Stimulated activated CD4-positive, alpha-beta T cell treated with anti-CD3 and anti-CD28 coated beads, Interleukin-1b, Interleukin-23, amount 100 ng/mL, for 1 hour (primary cell): ENCODE measurements around the gene KANK4.

Experiments used
- DNase-seq, 2 donors: peaks; one replicate each; pipeline ENCODE4 v3.0.0-alpha.2; 2020; ENCODE audit warnings: low read depth in 2 of 2

KANK4 gene

GRCh38 chr1:62304975-62305374 lies 14.3 kb downstream of the KANK4 start:
- no peak for DNase-seq

- DNase-seq: no peak
These were observed 14.7 kb downstream of the KANK4 start for GRCh38 chr1:62304515-62304914.

GRCh38 chr1:62301726-62302390 lies 17.4 kb downstream of the KANK4 start:
- no peak for DNase-seq

- DNase-seq: no peak
These were observed 19.6 kb downstream of the KANK4 start for GRCh38 chr1:62299426-62300200.

GRCh38 chr1:62295921-62296491 lies 23.2 kb downstream of the KANK4 start:
- no peak for DNase-seq

GRCh38 chr1:62294261-62294660 lies 25.0 kb downstream of the KANK4 start:
- DNase-seq: no peak

GRCh38 chr1:62288662-62289061 lies 30.6 kb downstream of the KANK4 start:
- no peak for DNase-seq

GRCh38 chr1:62288224-62288623 lies 31.0 kb downstream of the KANK4 start:
- DNase-seq: no peak

GRCh38 chr1:62286786-62287224 lies 32.4 kb downstream of the KANK4 start:
- no peak for DNase-seq

- DNase-seq: no peak
These were observed 33.0 kb downstream of the KANK4 start for GRCh38 chr1:62285984-62286785.

GRCh38 chr1:62285440-62285839 lies 33.8 kb downstream of the KANK4 start:
- no peak for DNase-seq

GRCh38 chr1:62283986-62284385 lies 35.2 kb downstream of the KANK4 start:
- no peak for DNase-seq

GRCh38 chr1:62282909-62283755 lies 36.1 kb downstream of the KANK4 start:
- DNase-seq: no peak

GRCh38 chr1:62281922-62282555 lies 37.2 kb downstream of the KANK4 start:
- no peak for DNase-seq

- DNase-seq: no peak
These were observed 38.2 kb downstream of the KANK4 start for GRCh38 chr1:62280960-62281465.

- no peak for DNase-seq
These were observed 39.1 kb downstream of the KANK4 start for GRCh38 chr1:62280150-62280549.

GRCh38 chr1:62276791-62277190 lies 42.4 kb downstream of the KANK4 start:
- no peak for DNase-seq

- no peak for DNase-seq
These were observed 44.4 kb downstream of the KANK4 start for GRCh38 chr1:62274496-62275485.

- DNase-seq: no peak
These were observed 45.3 kb downstream of the KANK4 start for GRCh38 chr1:62273953-62274352.
